Measurements from ENCODE around the gene CHRDL1. TPM values are rescaled to one million over a fixed set of nuclear protein-coding genes. Genes with fewer than 3 reads are reported as not detected.

CHRDL1 gene
- polyA plus RNA-seq, 3 donors = not detected

DNA sequence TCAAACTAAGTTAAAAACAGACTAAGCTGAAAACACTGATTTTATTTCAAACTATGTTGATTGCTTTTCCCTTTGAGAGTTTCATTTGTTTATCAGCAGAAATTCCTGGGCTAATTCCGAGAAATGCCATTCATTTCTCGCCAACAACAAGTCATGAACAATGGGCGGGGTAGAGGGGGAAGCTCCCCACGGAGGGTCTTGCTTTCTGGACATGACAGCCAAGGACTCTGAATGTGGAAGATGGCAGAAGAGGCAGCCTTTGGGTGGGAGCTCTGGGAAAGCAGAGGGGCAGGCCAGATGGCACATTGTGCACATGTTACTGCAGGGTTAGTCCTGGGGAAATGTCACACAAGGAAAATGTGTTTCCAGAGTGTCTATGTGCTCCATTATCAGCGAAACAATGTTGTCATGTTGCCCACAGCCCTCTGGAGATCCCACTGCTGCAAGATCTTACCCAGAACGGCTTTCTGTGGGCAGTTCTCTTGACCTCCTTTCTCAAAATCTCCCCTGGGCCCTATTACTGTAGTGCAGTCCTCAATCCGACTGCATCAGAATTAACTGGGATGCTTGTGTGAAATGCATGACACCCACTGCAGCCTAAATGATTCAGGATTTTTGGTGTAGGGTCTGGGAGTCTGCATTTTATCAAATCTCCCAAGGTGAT lies 45.0 kb downstream of the CHRDL1 start:
- Mint-ChIP-seq H3K27ac (no peak overlapping the region), H3K9me3 (peaks cover 0 to 3% (median 0%) of the 10 kb centered on the region in 7 donors), H3K4me1 (peaks cover 5% of the 10 kb centered on the region), H3K4me3 (no peak overlapping the region), H3K36me3 (no peaks in the 10 kb centered on the region), H3K27me3 (ENCODE audit: low read depth in 3 of 3) (peaks cover 0 to 3% (median 0%) of the 10 kb centered on the region in 3 donors)
- H3K36me3 ChIP-seq (replicated peaks in 1 of 2; ENCODE audit: control insufficient read depth in 1 of 2, insufficient read depth in 2 of 2, low read length in 2 of 2) = no peaks in the 10 kb centered on the region
- no peaks in the 10 kb centered on the region for H3K9me3 ChIP-seq (replicated peaks in 1 of 2; ENCODE audit: control insufficient read depth in 1 of 2, insufficient read depth in 1 of 2, low read length in 2 of 2)
- H3K27ac ChIP-seq (ENCODE audit: low read depth in 1 of 2, low read length in 2 of 2) = no peak overlapping the region
- H3K4me1 ChIP-seq (ENCODE audit: control insufficient read depth in 1 of 2, insufficient read depth in 2 of 2, low read length in 2 of 2) = no peaks in the 10 kb centered on the region
- TF ChIP-seq, protein P1, sequence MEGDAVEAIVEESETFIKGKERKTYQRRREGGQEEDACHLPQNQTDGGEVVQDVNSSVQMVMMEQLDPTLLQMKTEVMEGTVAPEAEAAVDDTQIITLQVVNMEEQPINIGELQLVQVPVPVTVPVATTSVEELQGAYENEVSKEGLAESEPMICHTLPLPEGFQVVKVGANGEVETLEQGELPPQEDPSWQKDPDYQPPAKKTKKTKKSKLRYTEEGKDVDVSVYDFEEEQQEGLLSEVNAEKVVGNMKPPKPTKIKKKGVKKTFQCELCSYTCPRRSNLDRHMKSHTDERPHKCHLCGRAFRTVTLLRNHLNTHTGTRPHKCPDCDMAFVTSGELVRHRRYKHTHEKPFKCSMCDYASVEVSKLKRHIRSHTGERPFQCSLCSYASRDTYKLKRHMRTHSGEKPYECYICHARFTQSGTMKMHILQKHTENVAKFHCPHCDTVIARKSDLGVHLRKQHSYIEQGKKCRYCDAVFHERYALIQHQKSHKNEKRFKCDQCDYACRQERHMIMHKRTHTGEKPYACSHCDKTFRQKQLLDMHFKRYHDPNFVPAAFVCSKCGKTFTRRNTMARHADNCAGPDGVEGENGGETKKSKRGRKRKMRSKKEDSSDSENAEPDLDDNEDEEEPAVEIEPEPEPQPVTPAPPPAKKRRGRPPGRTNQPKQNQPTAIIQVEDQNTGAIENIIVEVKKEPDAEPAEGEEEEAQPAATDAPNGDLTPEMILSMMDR (IDR thresholded peaks at IDR 0.05) = no peak
- H3K4me3 ChIP-seq (replicated peaks in 1 of 3; ENCODE audit: low read depth in 2 of 3, low read length in 3 of 3) = no peak overlapping the region
- no CpG with 5 or more reads among the region's 7 CpGs for WGBS (ENCODE audit: insufficient coverage)
- H3K4me2 ChIP-seq (replicated peaks; ENCODE audit: extremely low read depth, low read length, poor library complexity, severe bottlenecking) = no peak overlapping the region
- H3K79me2 ChIP-seq (ENCODE audit: insufficient read depth, low read length) = no peaks in the 10 kb centered on the region
- no peak overlapping the region for H3K9ac ChIP-seq (ENCODE audit: insufficient read depth, low read length, poor library complexity, severe bottlenecking)
- no peaks in the 10 kb centered on the region for H4K20me1 ChIP-seq (ENCODE audit: insufficient read depth, low read length)
- intact Hi-C loops (cut with micrococcal nuclease) = no loop called here
- no peak for DNase-seq
- no peaks in the 10 kb centered on the region for H3K27me3 ChIP-seq (ENCODE audit: control insufficient read depth in 2 of 2, insufficient read depth in 2 of 2, low read length in 2 of 2)
- H2AFZ ChIP-seq (ENCODE audit: insufficient read depth, low read depth, low read length, poor library complexity, severe bottlenecking) = no peak overlapping the region

- Histone ChIP-seq H4K20me1 (ENCODE audit: insufficient read depth, low read length) (no peaks in the 10 kb centered on the region), H3K27me3 (ENCODE audit: control insufficient read depth in 2 of 2, insufficient read depth in 2 of 2, low read length in 2 of 2) (no peaks in the 10 kb centered on the region), H3K4me2 (replicated peaks; ENCODE audit: extremely low read depth, low read length, poor library complexity, severe bottlenecking) (no peak overlapping the region), H2AFZ (ENCODE audit: insufficient read depth, low read depth, low read length, poor library complexity, severe bottlenecking) (no peak overlapping the region), H3K4me1 (ENCODE audit: control insufficient read depth in 1 of 2, insufficient read depth in 2 of 2, low read length in 2 of 2) (no peaks in the 10 kb centered on the region), H3K9ac (ENCODE audit: insufficient read depth, low read length, poor library complexity, severe bottlenecking) (no peak overlapping the region), H3K4me3 (replicated peaks in 1 of 3; ENCODE audit: low read depth in 2 of 3, low read length in 3 of 3) (no peak overlapping the region), H3K36me3 (replicated peaks in 1 of 2; ENCODE audit: control insufficient read depth in 1 of 2, insufficient read depth in 2 of 2, low read length in 2 of 2) (no peaks in the 10 kb centered on the region), H3K27ac (ENCODE audit: low read depth in 1 of 2, low read length in 2 of 2) (no peak overlapping the region), H3K9me3 (replicated peaks in 1 of 2; ENCODE audit: control insufficient read depth in 1 of 2, insufficient read depth in 1 of 2, low read length in 2 of 2) (no peaks in the 10 kb centered on the region), H3K79me2 (ENCODE audit: insufficient read depth, low read length) (no peaks in the 10 kb centered on the region)
- Mint-ChIP-seq H3K27ac (peak overlapping the region in 1 of 7 donors; percentile 37), H3K9me3 (peaks cover 0 to 3% (median 0%) of the 10 kb centered on the region in 7 donors), H3K4me1 (peaks cover 5% of the 10 kb centered on the region), H3K27me3 (ENCODE audit: low read depth in 3 of 3) (peaks cover 0 to 5% (median 0%) of the 10 kb centered on the region in 3 donors), H3K4me3 (no peak overlapping the region), H3K36me3 (no peaks in the 10 kb centered on the region)
- TF ChIP-seq, protein P1 (IDR thresholded peaks at IDR 0.05) = no peak
- WGBS (ENCODE audit: insufficient coverage) = no CpG with 5 or more reads among the region's 3 CpGs
- no peak for DNase-seq
- intact Hi-C loops (cut with micrococcal nuclease) = no loop called here
Observed at GRCh38 chrX:110748256-110748806, 47.3 kb downstream of the CHRDL1 start.
